GM10248 (cell line): ENCODE data around the gene KCNS3.

Experiments
- CTCF ChIA-PET: fragments of 300-600 bp; sonication (Branson Sonifier 250); formaldehyde crosslinking; extraction: SDS; loops from one replicate; lab custom pipeline; 2021; ENCODE audit warnings: antibody characterized with exemption; lab: Yijun Ruan, JAX
- POLR2A ChIA-PET: fragments of 350-650 bp; sonication (Branson Sonifier 250); formaldehyde crosslinking; extraction: SDS; loops from one replicate; lab custom pipeline; 2020; ENCODE audit warnings: antibody characterized with exemption; lab: Yijun Ruan, JAX
- DNase-seq: peaks from one replicate; pipeline ENCODE4 v3.0.0; 2012; ENCODE audit errors: extremely low spot score
- TF ChIP-seq, protein P1 (sequence below): IDR thresholded peaks from 2 replicates; pipeline ENCODE4 v1.5.1; 2012; ENCODE audit warnings: mild to moderate bottlenecking, low read depth; ENCODE audit errors: extremely low read depth, missing control alignments, control extremely low read depth

The KCNS3 gene

DNA sequence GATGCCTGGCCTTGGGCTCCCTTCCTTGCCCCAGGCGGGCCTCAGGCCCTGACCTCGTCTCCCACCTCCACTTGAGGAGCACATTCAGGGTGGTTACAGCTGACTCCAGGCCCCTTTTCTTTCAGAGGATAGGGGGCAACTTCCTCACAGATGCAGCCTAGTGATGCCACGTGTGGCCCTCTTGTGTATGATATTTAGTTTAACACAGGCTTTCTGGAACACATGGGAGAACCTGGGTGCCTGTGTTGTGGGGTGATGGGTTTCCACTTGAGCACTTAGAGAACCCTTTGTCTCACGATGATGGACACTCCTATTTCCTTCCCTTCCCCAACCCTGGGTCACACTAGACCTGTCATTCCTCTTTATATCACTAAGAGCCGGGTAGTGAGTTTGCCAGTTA, 6.8 kb upstream of the KCNS3 start:
- no peak for DNase-seq
- ChIA-PET POLR2A (no interaction called here), CTCF (no interaction called here)
- TF ChIP-seq, protein P1, sequence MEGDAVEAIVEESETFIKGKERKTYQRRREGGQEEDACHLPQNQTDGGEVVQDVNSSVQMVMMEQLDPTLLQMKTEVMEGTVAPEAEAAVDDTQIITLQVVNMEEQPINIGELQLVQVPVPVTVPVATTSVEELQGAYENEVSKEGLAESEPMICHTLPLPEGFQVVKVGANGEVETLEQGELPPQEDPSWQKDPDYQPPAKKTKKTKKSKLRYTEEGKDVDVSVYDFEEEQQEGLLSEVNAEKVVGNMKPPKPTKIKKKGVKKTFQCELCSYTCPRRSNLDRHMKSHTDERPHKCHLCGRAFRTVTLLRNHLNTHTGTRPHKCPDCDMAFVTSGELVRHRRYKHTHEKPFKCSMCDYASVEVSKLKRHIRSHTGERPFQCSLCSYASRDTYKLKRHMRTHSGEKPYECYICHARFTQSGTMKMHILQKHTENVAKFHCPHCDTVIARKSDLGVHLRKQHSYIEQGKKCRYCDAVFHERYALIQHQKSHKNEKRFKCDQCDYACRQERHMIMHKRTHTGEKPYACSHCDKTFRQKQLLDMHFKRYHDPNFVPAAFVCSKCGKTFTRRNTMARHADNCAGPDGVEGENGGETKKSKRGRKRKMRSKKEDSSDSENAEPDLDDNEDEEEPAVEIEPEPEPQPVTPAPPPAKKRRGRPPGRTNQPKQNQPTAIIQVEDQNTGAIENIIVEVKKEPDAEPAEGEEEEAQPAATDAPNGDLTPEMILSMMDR = no peak

- no peak for DNase-seq
- TF ChIP-seq, protein P1 = no peak
- POLR2A ChIA-PET = no interaction called here
- CTCF ChIA-PET = no interaction called here
Measured at GRCh38 chr2:17873021-17873420, 5.4 kb upstream of the KCNS3 start.

DNA sequence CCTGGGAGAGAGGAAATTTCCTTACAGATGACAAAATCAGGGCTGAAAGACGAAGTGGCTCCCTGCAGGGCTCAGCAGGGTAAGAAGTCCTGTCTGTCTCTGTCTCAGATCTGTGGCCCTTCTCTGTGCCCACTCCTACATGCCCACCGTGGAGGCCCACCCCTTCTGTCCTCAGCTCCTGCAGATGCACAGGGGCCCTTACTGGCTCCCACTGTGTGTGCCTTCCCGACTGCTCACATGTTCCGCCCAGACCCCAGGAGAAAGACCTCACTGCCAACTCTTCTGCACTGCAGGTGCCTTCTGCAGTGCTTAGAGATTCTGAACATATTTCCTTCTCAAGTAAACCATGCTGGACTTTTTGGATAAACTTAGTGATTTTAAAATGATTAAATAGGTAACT, 1.9 kb upstream of the KCNS3 start:
- POLR2A ChIA-PET = no interaction called here

GRCh38 chr2:17877811-17878280, 621 bp upstream of the KCNS3 start:
- TF ChIP-seq, protein P1 = no peak
- CTCF ChIA-PET = no interaction called here
- peak; percentile 42 for DNase-seq
- POLR2A ChIA-PET = no interaction called here

More for the DNA sequence above, 1.9 kb upstream of the KCNS3 start:
- CTCF ChIA-PET = no interaction called here
- no peak for DNase-seq
- TF ChIP-seq, protein P1 = no peak

DNA sequence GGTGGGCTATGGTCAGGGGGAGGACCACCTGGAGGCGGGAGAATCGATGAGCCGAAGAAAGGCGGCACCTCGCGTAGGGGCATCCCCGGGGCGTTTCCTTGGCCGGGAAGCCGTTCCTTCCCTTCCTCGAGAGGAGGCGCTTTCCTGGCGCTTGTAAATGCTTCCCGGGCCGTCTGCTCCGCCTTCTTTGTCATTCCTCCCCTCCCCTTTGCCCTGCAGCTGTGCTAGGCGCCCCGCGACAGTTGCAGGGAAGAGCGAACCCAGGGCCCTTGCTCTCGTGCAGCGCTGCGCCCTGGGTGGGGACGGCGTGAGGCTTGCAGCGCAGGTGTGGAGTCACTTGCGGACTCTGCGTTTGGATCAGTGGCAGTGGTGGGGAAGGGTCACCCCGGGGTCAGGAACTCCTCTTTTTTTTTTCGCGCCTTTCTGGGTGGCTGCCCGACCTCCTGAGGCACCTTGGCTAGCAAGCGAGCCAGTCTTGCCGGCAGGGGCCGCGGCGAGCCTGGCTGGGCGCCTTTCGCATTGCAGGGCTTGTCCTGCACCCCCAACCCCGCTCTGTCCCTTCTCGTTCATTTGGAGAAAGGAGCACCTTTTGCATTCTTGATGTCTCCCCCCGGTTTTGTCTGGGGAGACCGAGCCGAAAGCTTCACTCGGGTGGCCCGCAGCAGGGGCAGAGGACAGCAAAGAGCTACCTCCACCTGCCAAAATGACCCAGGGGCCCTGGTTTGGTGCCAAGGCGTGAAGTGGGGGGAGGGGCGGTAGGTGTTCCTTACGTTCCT, 858 bp downstream of the KCNS3 start:
- ChIA-PET POLR2A (no interaction called here), CTCF (no interaction called here)
- DNase-seq = peak; percentile 47
- TF ChIP-seq, protein P1 = no peak

DNA sequence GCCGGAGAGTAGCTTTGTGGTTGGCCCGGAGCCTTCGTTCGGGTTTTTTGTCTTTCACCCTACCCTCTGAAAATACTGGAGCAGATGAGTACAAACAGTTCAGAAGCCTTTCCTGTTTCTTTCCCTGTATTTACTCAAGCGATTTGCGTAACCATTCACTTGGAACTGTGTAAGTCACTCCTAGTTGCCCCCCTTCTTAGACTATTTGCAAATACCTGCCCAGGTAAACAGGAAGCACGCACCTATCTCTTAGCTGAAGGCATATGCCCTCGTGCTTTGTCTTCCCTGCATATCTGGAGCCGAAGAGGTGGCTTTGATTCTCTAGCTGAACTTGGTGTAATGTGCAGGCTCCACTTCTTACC, 1.4 kb downstream of the KCNS3 start:
- ChIA-PET POLR2A (no interaction called here), CTCF (interaction anchor here (0.7 kb wide), 1 partner anchor 12 kb away, joined by 3 read pairs; no protein-coding TSS in a partner anchor)
- TF ChIP-seq, protein P1 = no peak
- no peak for DNase-seq
